ENCODE results near the gene CA6. TPM values are rescaled to one million over a fixed set of nuclear protein-coding genes. Genes with fewer than 3 reads are reported as not detected.

Gene CA6
- total and polyA plus RNA-seq, 8 donors = not detected

GRCh38 chr1:8986814-8987190 is 41.1 kb downstream of the CA6 start:
- FAIRE-seq (no peak), ATAC-seq (no peak), DNase-seq (no peak)
- H3K9me3 ChIP-seq = no peaks in the 10 kb centered on the region
- H3K4me1 ChIP-seq = peaks cover 0 to 3% (median 0%) of the 10 kb centered on the region in 3 donors
- H3K27ac ChIP-seq = peak overlapping the region in 1 of 4 donors; percentile 46
- H3K4me3 ChIP-seq = no peak overlapping the region
- intact Hi-C loops (cut with DNase I) = loop anchor here in 1 of 3 donors (5.0 kb wide), 1 partner anchor 65 kb away; no protein-coding TSS in a partner anchor
- no peaks in the 10 kb centered on the region for H3K36me3 ChIP-seq
- TF ChIP-seq CTCF (IDR thresholded peaks at IDR 0.05) = no peak
- 83 to 92% methylated on average over 10 of the region's 10 CpGs for WGBS, 2 donors
- no peaks in the 10 kb centered on the region for H3K27me3 ChIP-seq

GRCh38 chr1:8987881-8988617 is 42.4 kb downstream of the CA6 start:
- Histone ChIP-seq H3K27ac (no peak overlapping the region), H3K36me3 (no peaks in the 10 kb centered on the region), H3K4me1 (peaks cover 0 to 3% (median 0%) of the 10 kb centered on the region in 3 donors), H3K27me3 (no peaks in the 10 kb centered on the region), H3K4me3 (no peak overlapping the region), H3K9me3 (no peaks in the 10 kb centered on the region)
- DNase-seq (peak in 3 of 6 donors; percentile 53 to 84 (median 53)), FAIRE-seq (no peak), ATAC-seq (peak in 3 of 4 donors; percentile 76 to 82 (median 78))
- intact Hi-C loops (cut with DNase I) = loop anchor here in 1 of 3 donors (5.0 kb wide), 1 partner anchor 66 kb away; no protein-coding TSS in a partner anchor
- TF ChIP-seq CTCF (IDR thresholded peaks at IDR 0.05) = peak; percentile 83 to 93 (median 86)
- 23 to 31% methylated on average over 9 of the region's 9 CpGs for WGBS, 2 donors

- whole genome bisulfite sequencing, 2 donors = 62 to 70% methylated on average over 13 of the region's 13 CpGs
- Histone ChIP-seq H3K4me1 (peaks cover 0 to 3% (median 0%) of the 10 kb centered on the region in 3 donors), H3K27ac (no peak overlapping the region), H3K4me3 (no peak overlapping the region), H3K36me3 (no peaks in the 10 kb centered on the region), H3K9me3 (no peaks in the 10 kb centered on the region), H3K27me3 (no peaks in the 10 kb centered on the region)
- TF ChIP-seq CTCF (IDR thresholded peaks at IDR 0.05) = no peak
- FAIRE-seq (no peak), DNase-seq (no peak), ATAC-seq (no peak)
- intact Hi-C loops (cut with DNase I) = loop anchor here in 1 of 3 donors (5.0 kb wide), 1 partner anchor 66 kb away; no protein-coding TSS in a partner anchor
Observed at GRCh38 chr1:8988618-8988967, 42.9 kb downstream of the CA6 start.

GRCh38 chr1:8989061-8989460 is 43.4 kb downstream of the CA6 start:
- FAIRE-seq (no peak), DNase-seq (no peak), ATAC-seq (no peak)
- Histone ChIP-seq H3K4me3 (no peak overlapping the region), H3K27me3 (no peaks in the 10 kb centered on the region), H3K4me1 (peaks cover 0 to 3% (median 0%) of the 10 kb centered on the region in 3 donors), H3K36me3 (no peaks in the 10 kb centered on the region), H3K27ac (no peak overlapping the region), H3K9me3 (no peaks in the 10 kb centered on the region)
- intact Hi-C loops (cut with DNase I) = loop anchor here in 1 of 3 donors (5.0 kb wide), 1 partner anchor 67 kb away; no protein-coding TSS in a partner anchor
- 77% methylated on average over 11 of the region's 11 CpGs for WGBS, 2 donors
- TF ChIP-seq CTCF (IDR thresholded peaks at IDR 0.05) = no peak

- no peak overlapping the region for H3K27ac ChIP-seq
- no peaks in the 10 kb centered on the region for H3K9me3 ChIP-seq
- no peak for TF ChIP-seq CTCF (IDR thresholded peaks at IDR 0.05)
- H3K4me1 ChIP-seq = peaks cover 0 to 3% (median 0%) of the 10 kb centered on the region in 3 donors
- WGBS, 2 donors = 57 to 69% methylated on average over 4 of the region's 4 CpGs
- no peak for DNase-seq
- no peak for ATAC-seq
- no peak for FAIRE-seq
- H3K4me3 ChIP-seq = no peak overlapping the region
- no peaks in the 10 kb centered on the region for H3K27me3 ChIP-seq
- no peaks in the 10 kb centered on the region for H3K36me3 ChIP-seq
- intact Hi-C loops (cut with DNase I) = loop anchor here in 1 of 3 donors (5.0 kb wide), 1 partner anchor 68 kb away; no protein-coding TSS in a partner anchor
Observed at GRCh38 chr1:8989821-8990220, 44.2 kb downstream of the CA6 start.

Data from pancreas (tissue), 10 donors.